Testis (tissue), 3 donors: Measurements from ENCODE around the gene RASSF3. TPM values are rescaled to one million over a fixed set of nuclear protein-coding genes. Genes with fewer than 3 reads are reported as not detected.

Experiments
- DNase-seq: peaks from one replicate; pipeline ENCODE4 v3.0.0-alpha.2; 2019
- H3K27ac ChIP-seq, 2 donors: fragments of 200-600 bp; sonication (generic); one replicate each; pipeline ENCODE4 v1.5.1; 2019
- H3K27me3 ChIP-seq: fragments of 200-600 bp; sonication (generic); one replicate; pipeline ENCODE4 v1.5.1; 2019
- H3K36me3 ChIP-seq: fragments of 200-600 bp; sonication (generic); one replicate; pipeline ENCODE4 v1.5.1; 2017; ENCODE audit warnings: low read depth; ENCODE audit errors: missing control alignments
- H3K4me1 ChIP-seq: fragments of 200-600 bp; sonication (generic); one replicate; pipeline ENCODE4 v1.5.1; 2019
- H3K4me3 ChIP-seq, 2 donors: fragments of 200-600 bp; sonication (generic); one replicate each; pipeline ENCODE4 v1.5.1; 2017 to 2019
- H3K9me3 ChIP-seq: fragments of 200-600 bp; sonication (generic); one replicate; pipeline ENCODE4 v1.5.1; 2017
- CTCF ChIP-seq, 3 experiments: fragments of 450-650 bp in 2 of 3; fragments of 200-600 bp in 1 of 3; sonication (generic) in 1 of 3; IDR thresholded peaks; one replicate each; pipeline ENCODE4 v1.5.1; 2016 to 2019; ENCODE audit warnings: antibody characterized with exemption in 3 of 3, mild to moderate bottlenecking in 2 of 3, moderate library complexity in 1 of 3
- POLR2A ChIP-seq: fragments of 450-650 bp; IDR thresholded peaks from one replicate; pipeline ENCODE4 v1.6.1; 2017; ENCODE audit warnings: antibody characterized with exemption, mild to moderate bottlenecking, moderate library complexity
- WGBS, 2 donors: methylation state at CpG; one replicate each; pipeline ENCODE4 v1.1.5; 2018; 5-methylcytosine and 5-hydroxymethylcytosine counted together
- intact Hi-C: fragments of 100-400 bp; cut with DNase I; formaldehyde crosslinking; loops from one replicate; pipeline ENCODE4 v1.15.1; 2023; ENCODE audit warnings: low total_unique reads
- polyA plus RNA-seq: library from polyadenylated mRNA; stranded (reverse); fragments of 350-450 nt; fragmentation: Illumina TruSeq; extraction: RNeasy Lipid Tissue Mini Kit (QIAGEN cat#74804); gene quantifications from one replicate; pipeline ENCODE4 v1.2.3, GENCODE V29; 2014; ENCODE audit warnings: low read depth, low replicate concordance; ENCODE audit not compliant: insufficient read depth
- total RNA-seq, 2 donors: library from RNA; depleted of rRNA; stranded (reverse); fragments of >200 nt; gene quantifications; one replicate each; pipeline ENCODE4 v1.2.3, GENCODE V29; 2016

The RASSF3 gene
- total and polyA plus RNA-seq, 3 donors from 2014 or later = 20.3 to 27.5 (median 26.4) TPM

DNA sequence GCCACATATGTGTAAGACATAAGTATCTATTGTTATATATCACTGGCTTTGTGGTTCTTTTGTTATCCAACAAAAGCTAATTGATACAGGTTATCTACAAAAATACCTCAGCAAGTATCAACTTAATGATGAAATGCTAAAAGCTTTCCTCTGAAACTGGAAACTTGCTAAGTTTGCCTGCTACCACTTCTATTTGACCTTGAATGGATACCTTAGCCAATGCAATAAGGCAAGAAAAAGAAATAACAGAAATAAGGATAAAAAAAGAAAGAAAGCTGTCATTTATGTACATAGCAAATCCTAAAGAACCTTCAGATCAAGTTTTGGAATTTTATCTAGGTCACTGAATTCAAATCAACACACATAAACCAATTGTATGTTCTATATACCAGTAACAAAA, 35.5 kb upstream of the RASSF3 start:
- no peak overlapping the region for H3K4me3 ChIP-seq
- H3K9me3 ChIP-seq = no peaks in the 10 kb centered on the region
- H3K4me1 ChIP-seq = no peaks in the 10 kb centered on the region
- no peak overlapping the region for H3K27ac ChIP-seq
- intact Hi-C loops = no loop called here
- DNase-seq = no peak
- no peaks in the 10 kb centered on the region for H3K27me3 ChIP-seq
- H3K36me3 ChIP-seq = no peaks in the 10 kb centered on the region
- no peak for TF ChIP-seq CTCF (IDR thresholded peaks at IDR 0.05)
- TF ChIP-seq POLR2A = no peak

DNA sequence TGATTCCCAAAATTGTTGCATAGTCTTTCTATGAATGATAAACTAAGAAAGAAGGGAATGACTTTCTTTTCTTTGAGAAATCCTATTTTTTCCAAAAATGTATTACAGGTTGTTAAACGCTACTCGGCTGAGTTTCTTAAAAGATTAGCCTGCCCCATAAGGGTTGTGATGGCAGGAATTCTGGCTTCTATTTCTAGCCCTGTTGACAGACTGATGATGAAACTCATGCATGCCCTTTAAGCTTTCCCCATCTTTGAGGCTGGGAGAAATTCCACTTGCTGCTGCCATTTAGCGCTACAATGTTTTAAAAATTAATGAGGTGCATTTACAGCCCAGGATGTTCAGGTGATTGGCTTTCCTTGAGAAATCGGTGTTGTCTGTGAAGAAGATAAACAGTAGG, 33.2 kb upstream of the RASSF3 start:
- H3K4me1 ChIP-seq = no peaks in the 10 kb centered on the region
- no peak overlapping the region for H3K27ac ChIP-seq
- H3K36me3 ChIP-seq = no peaks in the 10 kb centered on the region
- WGBS, 2 donors = 85 to 94% methylated on average over 4 of the region's 4 CpGs
- no peaks in the 10 kb centered on the region for H3K9me3 ChIP-seq
- no peak for TF ChIP-seq POLR2A
- TF ChIP-seq CTCF (IDR thresholded peaks at IDR 0.05) = no peak
- DNase-seq = no peak
- H3K27me3 ChIP-seq = no peaks in the 10 kb centered on the region
- intact Hi-C loops = no loop called here
- H3K4me3 ChIP-seq = no peak overlapping the region

DNA sequence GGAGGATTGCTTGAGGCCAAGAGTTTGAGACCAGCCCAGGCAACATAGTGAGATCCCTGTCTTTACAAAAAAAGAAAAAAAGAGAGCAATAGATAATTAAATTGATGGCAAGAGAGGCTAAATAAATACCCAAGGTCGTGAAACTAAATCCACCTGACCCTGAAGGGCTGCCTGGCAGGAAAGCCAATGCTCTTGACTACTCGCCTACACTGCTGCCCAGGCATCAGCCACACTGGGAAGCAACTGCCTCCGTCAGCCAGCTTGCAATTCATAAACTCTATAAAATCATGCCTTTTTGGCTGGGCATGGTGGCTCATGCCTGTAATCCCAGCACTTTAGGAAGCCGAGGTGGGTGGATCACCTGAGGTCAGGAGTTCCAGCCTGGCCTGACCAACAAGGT, 31.7 kb upstream of the RASSF3 start:
- intact Hi-C loops = no loop called here
- Histone ChIP-seq H3K4me3 (no peak overlapping the region), H3K36me3 (no peaks in the 10 kb centered on the region), H3K9me3 (no peaks in the 10 kb centered on the region), H3K27me3 (no peaks in the 10 kb centered on the region), H3K27ac (no peak overlapping the region), H3K4me1 (peaks cover 10% of the 10 kb centered on the region)
- TF ChIP-seq CTCF (IDR thresholded peaks at IDR 0.05) (no peak), POLR2A (no peak)
- DNase-seq = no peak
- WGBS, 2 donors = 76 to 89% methylated on average over 4 of the region's 4 CpGs

DNA sequence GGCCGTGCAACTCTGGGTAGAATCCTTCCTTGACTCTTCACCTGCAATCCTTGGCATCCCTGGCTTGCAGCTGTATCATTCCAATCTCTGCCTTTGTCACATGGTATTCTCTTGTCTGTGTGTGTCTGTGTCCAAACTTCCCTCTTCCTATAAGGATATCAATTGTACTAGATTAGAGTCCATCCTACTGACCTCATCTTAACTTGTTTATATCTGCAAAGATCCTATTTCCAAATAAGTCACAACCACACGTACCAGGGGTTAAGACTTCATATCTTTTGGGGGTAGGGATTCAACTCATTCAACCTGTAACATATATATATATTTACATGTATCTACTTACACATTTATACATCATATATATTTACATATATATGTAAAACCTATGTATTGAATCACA, 29.6 kb upstream of the RASSF3 start:
- H3K36me3 ChIP-seq = no peaks in the 10 kb centered on the region
- H3K27ac ChIP-seq = no peak overlapping the region
- H3K27me3 ChIP-seq = no peaks in the 10 kb centered on the region
- no peak for DNase-seq
- H3K4me3 ChIP-seq = no peak overlapping the region
- peaks cover 20% of the 10 kb centered on the region for H3K4me1 ChIP-seq
- WGBS, 2 donors = 82 to 83% methylated on average over 2 of the region's 2 CpGs
- H3K9me3 ChIP-seq = no peaks in the 10 kb centered on the region
- intact Hi-C loops = no loop called here
- TF ChIP-seq CTCF (IDR thresholded peaks at IDR 0.05) (no peak), POLR2A (no peak)

- DNase-seq = no peak
- Histone ChIP-seq H3K27ac (peak overlapping the region in 1 of 2 donors; percentile 5), H3K27me3 (no peaks in the 10 kb centered on the region), H3K36me3 (no peaks in the 10 kb centered on the region), H3K4me1 (peaks cover 20% of the 10 kb centered on the region), H3K9me3 (no peaks in the 10 kb centered on the region), H3K4me3 (no peak overlapping the region)
- intact Hi-C loops = no loop called here
- 70 to 73% methylated on average over 3 of the region's 3 CpGs for WGBS, 2 donors
- TF ChIP-seq CTCF (IDR thresholded peaks at IDR 0.05) (no peak), POLR2A (no peak)
Observed at GRCh38 chr12:64582114-64582513, 28.2 kb upstream of the RASSF3 start.
